ENCODE measurements around the gene GAA.
"Not testable (repeated sequence)": the region's sequence is repeated elsewhere in the genome, so short reads cannot be mapped to it uniquely, and the experiment has no call there.

The GAA gene

DNA sequence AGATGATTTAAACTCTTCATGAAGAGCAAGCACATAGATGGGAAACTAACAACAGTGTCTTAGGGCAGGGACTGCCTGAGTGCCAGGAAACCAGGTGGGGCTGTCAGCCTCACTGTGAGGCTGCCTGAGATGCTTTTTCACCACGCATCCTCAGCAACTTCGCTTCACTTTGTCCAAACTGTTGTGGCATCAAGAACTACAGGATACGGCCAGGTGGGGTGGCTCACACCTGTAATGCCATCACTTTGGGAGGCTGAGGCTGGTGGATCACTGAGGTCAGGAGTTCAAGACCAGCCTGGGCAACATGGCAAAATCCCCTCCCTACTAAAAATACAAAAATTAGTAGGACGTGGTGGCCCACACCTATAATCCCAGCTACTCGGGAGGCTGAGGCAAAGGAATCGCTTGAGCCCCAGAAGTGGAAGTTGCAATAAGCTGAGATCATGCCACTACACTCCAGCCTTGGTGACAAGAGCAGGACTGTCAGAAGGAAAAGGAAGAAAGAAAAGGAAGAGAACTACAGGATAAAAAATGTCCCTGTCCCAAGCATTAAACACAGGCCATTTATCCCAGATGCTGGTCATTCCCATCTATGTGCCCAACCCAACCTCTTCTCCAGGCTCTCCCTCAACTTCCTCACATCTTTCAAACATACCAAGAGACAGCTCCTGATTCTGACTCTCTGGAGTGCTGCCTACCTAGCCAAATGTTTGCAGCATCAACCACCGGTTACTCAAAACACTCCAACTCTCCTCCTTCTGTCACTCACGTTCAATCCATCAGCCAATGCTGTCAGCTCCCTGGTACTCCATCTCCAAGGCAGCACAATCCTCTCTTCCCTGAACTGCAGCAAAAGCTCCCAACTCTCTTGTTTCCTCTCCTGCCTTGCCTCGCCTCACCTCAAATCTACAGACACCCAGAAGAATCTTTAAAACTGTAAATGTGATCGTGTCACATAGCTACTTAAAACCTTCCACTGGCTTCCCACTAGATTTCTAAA, 44.0 kb downstream of the GAA start:
- no peak for DNase-seq (ENCODE audit: low spot score)

DNA sequence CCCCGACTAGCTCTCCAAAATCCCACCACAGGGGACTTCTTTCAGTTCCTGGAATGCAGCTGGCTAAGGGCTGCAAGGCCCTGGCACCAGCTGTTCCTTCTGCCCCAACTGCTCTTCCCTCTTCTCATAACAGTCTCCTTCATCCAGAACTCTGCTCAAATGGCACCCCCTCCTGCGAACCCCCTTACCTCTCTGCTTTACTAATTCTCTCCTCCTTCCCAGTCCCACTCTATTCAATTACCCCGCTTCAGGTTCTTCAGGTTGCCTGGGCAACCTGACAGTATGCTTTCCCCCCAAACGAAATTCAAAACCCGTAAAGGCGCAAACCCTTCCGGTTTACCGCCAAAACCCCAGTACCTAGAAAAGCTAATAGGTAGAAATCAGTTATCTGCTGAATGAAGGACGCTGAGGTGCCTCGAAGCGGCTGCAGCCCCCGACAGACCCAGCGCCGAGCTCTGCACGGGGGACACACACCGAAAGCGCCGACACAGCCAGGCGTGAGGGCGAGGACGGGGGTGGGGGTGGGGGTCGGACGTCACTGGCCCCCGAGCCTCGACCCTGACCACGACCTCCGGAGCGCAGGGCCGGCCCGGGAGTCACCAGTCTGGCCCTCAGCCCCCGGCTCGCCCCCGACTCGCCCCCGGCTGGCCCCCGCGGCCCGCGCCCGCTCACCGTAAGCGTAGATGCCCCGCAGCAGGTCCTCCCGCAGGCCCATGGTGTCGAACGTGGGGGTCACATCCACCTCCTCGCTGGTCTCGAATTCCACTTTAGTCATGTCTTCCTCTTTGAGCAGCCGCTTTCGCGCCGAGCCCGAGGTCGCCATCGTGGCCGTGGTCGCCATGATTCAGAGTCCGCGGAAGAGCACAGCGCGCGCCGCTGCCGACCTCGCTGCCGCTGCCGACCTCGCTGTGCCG, 45.0 kb downstream of the GAA start:
- DNase-seq (ENCODE audit: low spot score), result no peak

DNA sequence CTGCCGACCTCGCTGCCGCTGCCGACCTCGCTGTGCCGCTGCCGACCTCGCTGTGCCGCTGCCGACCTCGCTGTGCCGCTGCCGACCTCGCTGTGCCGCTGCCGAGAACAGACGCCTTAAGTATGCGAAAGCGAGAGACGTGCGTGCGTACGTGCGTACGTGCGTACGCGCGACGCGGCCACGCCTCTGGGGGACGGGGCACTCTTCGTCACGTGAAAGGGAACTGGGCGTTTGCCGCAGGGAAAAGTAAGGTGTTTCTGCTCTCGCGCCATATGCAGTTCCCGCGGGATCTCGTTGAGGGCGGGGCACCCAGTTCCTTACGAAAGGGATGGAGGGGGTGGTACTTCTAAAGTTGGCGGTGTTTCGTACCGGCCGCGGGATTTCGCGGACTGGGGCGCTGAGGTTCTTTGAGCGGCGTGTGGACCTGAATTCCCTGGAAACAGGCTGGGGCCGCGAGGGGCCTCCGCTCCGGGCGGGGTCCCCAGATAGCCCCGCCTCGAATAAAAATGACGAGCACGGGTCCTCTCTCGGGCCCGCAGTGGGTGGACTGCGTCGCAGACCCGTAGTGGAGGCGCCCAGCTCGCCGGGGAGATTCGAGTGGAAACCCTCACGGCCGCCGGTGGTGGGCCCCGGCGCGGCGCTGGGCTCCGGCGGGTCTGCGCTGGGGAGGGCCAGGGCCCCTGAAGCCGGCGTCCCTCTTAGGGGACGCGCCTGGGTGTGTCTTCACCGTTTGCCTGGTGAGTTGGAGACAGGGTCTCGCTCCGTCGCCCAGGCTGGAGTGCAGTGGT, 45.8 kb downstream of the GAA start, which contains the start of gene EIF4A3:
EIF4A3 (minus strand) TSS at position 94 of the 788 bp plus-strand sequence. CDS start 167 bp downstream, outside the sequence.
- DNase-seq (ENCODE audit: low spot score), result peak; percentile 96

DNA sequence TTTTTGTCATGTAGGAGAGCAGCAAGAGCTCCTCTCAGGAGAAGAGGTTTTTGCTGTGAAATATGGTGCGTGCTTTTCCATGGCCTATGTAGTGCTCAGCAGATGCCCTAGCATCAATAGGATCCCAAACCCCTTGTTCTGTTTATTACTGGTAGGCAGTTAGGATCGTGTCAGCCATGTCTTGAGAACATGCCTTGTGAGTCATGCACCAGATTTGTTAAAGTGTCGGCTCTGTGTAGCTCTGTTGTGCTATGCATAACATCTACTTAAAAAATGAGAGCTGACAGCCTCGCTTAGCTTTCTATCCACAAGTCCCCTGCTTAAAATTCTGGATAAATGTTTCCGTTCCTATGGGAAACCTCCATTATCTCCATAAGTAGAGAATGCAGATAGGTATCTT, 50.0 kb downstream of the GAA start:
- DNase-seq (ENCODE audit: low spot score), result no peak

DNA sequence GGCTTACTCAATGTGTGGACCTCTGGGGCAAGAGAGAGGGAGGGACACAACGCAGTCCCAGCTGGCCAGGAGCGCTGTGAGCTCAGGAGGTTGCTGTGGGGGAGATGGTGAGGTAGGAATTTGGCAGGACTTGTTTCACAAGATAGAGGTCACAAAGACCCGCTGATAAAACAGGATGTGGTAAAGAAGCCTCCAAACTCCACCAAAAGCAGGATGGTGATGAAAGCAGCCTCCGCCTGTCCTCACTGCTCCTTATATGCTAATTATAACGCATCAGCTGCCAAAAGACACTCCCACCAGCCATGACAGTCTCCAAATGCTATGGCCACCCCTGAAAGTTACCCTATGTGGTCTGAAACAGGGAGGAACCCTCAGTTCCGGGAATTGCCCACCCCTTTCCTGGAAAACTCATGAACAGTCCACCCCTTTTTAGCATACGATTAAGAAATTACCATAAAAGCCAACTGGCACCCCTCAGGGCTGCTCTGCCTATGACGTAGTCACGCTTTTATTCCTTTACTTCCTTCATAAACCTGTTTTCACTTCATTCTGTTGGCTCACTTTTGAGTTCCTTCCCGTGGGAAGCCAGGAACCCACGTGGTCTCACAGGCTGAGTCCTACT, 50.8 kb downstream of the GAA start:
- no peak for DNase-seq (ENCODE audit: low spot score)

DNA sequence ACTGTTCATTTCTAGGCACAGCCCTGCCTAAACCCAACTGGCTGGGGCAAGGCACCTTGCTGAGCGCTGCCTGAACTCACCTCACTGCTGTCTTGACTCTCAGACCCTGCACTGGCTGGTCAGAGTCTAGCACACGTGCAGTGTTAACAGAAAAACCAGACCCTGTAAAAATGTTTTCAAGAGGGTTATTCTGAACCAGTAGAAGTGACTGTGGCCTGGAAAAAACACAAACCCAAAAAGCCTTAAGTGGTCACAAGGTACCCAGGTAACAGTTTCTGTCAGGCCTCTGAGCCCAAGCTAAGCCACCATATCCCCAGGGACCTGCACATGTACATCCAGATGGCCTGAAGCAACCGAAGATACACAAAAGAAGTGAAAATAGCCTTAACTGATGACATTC, 51.6 kb downstream of the GAA start:
- DNase-seq (ENCODE audit: low spot score), result no peak

DNA sequence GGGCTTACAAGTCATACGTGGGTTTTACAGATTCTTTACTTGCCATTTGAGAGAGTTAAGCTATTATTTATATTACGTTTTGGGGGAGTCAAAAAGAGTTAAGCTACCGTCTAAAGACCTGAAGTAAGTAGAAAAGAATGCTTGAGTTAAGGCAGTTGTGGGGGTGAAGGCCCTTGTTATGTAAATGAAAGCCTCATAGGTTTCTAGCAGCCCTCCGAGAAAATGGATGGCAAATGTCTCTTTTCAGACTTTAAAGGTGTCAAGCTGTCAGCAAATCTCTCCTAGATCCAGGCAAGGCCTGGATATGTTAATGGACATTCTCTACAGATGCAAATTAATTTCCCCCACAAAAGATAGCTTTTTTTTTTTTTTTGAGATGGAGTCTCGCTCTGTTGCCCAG, 52.8 kb downstream of the GAA start:
- DNase-seq (ENCODE audit: low spot score), result no peak

DNA sequence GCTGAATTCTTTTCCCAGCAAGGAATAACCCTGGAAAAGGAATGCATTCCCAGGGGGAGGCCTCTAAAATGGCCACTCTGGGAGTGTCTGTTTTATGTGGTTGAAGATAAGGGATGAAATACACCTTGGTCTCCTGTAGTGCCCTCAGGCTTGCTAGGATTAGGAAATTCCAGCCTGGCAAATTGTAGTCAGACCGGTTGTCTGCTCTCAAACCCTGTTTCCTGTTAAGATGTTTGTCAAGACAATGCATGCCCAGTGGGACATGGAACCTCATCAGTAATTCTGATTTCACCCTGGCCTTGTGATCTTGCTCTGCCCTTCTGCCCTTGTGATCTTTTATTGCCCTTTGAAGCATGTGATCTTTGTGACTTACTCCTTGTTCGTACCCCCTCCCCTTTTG, 54.2 kb downstream of the GAA start:
- not testable (repeated sequence) for DNase-seq (ENCODE audit: low spot score)

DNA sequence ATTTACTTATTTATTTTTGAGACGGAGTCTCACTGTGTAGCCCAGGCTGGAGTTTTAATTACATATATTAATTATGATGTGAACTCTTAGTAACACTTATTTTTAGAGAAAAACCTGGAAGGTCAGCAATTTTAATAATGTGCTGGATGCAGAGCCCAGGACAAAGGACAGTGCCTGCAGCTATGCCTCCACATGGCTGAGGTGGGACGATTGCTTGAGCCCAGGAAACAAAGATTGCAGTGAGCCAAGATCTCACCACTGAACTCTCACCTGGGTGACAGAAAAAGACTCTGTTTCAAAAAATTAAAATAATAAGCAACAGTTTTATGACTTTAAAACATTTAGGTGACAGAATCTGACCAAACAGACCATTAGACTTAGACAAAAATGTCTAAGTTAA, 57.5 kb downstream of the GAA start:
- no peak for DNase-seq (ENCODE audit: low spot score)

DNA sequence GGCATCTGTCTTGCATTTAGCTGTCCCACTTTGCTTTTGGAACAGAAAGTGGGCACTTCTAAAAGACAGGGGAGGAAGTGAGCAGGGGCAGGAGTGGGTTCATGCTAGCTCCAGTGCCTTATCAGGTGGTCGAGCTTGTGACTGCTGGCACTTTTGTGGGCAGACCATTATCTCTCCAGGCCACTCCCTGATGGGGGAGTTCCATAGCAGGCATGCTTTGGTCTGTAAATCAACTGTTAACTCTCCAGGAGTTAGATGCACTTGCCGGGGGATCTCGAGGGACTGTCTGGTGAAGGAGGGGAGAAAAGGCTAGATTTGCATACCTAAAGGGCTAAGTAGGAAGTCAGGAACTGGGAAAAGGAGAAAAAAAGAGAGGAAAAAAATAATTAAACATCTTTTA, 59.2 kb downstream of the GAA start:
- no peak for DNase-seq (ENCODE audit: low spot score)

DNA sequence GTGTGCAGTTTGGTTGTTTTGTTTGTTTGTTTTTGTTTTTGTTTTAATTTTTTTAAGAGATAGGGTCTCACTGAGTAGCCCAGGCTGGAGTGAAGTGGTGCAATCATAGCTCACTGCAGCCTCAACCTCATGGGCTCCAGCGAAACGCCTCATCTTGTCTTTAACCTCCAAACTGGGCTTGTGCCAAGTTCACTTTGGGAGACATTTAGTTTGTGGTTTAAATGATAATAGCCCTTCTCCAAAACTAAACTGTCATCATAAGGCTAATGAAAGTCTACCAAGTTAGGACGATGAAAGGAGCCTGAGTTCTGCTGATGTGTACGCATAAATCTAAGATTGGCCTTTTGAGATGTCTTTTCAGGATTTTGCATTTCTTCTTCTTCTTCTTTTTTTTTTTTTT, 62.0 kb downstream of the GAA start:
- DNase-seq (ENCODE audit: low spot score), result no peak

DNA sequence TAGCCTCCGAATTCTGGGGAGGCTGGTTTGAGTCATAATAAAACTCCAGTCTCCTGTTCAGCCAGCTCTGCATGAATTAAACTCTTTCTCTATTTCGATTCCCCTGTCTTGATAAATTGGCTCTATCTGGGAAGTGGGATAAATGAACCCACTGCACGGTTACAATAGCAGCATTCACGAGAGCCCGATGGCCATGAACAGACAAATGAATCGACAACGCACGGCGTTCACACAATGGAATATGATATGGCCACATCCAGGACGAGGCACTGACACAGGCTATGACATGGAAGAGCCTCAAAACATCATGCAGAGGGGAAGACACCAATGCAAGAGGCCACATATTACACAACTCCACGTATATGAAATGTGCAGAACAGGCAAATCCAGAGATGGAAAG, 62.8 kb downstream of the GAA start:
- DNase-seq (ENCODE audit: low spot score), result no peak

DNA sequence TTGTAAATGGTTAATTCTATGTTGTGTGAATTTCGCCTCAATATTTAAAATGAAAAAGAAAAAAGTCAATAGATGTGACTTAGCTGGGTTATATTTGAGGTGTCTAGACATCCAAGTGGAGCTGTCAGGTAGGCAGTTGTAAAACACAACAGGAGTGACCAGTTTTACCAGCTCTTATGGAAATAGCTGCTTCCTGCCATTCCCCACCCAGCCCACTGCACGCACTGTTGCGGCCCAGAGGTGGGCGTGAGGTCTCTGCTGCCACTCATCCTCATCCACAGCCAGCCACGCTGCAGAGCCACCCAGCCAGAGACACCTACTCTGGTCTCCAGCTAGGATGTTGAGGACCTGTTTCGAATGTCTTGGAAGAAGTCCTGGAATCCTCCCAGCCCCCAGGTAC, 65.1 kb downstream of the GAA start:
- DNase-seq (ENCODE audit: low spot score), result no peak

DNA sequence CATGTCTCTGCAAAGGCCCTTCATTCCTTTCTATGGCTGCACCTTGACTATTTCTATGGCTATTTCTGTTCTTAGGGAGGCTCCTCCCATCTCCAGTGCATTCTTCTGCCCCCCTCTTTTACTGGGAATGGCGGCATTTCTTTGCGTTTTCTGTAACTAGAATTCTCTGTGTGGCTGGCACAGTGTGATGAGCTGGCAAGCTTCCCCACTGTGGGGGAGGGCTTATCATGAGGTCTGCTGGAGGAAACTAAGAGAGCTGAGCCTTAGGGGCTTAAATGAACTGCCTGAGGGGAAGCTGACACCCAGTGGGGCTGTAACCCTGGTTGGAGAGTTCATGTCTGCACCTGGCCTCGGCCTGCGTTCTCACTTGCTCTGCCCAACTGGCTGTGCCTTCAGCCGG, 67.0 kb downstream of the GAA start:
- DNase-seq (ENCODE audit: low spot score), result no peak

DNA sequence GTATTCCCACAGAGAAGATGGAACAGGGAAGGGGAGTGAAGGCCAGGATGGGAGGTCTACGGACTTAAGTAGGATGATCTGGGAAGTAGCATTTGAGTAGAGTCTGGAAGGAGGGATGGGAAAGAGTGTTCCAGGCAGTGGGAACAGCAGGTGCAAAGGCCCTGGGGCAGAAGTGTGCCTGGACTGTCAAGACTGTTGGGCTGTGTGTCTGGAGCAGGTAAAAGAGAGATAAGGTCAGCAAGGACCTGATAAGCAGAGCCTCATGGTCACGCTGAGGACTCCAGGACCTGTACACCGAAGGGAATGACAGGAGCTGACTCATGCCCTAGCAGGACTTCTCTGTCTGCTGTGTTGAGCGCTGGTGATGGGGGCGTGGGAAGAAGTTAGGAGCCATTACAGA, 67.7 kb downstream of the GAA start:
- DNase-seq (ENCODE audit: low spot score), result no peak
